PC-3 (cell line): ENCODE results near the gene PPARGC1A. TPM values are rescaled to one million over a fixed set of nuclear protein-coding genes. Genes with fewer than 3 reads are reported as not detected.

Source experiments
- ATAC-seq: fragments of 200-7000 bp; cut with Tn5 transposase; 2 replicates; pipeline ENCODE4 v1.9.1; 2020; ENCODE audit warnings: mild to moderate bottlenecking, moderate library complexity
- BruUV-seq: library from RNA; stranded (reverse); fragments of 400-500 nt; replicated peaks from 2 replicates; lab custom pipeline; 2021; lab: Mats Ljungman, UMichigan
- CTCF ChIA-PET: fragments of 300-600 bp; sonication (Branson Sonifier 250); formaldehyde crosslinking; loops from one replicate; lab custom pipeline; 2022; ENCODE audit warnings: antibody characterized with exemption; lab: Charles Lee
- POLR2A ChIA-PET: fragments of 300-600 bp; sonication (Branson Sonifier 250); formaldehyde crosslinking; loops from one replicate; lab custom pipeline; 2022; ENCODE audit warnings: antibody characterized with exemption; ENCODE audit not compliant: unreplicated experiment; lab: Charles Lee
- DNase-seq: peaks from one replicate; pipeline ENCODE4 v3.0.0-alpha.2; 2015
- H2AFZ ChIP-seq: fragments of 300-600 bp; sonication (generic); 2 replicates; pipeline ENCODE4 v1.6.0; 2016; ENCODE audit warnings: antibody characterized with exemption, low read length
- H3F3A ChIP-seq: fragments of 300-600 bp; sonication (generic); one replicate; pipeline ENCODE4 v1.6.0; 2017; ENCODE audit warnings: antibody characterized with exemption, low read length, control low read depth, mild to moderate bottlenecking; ENCODE audit not compliant: unreplicated experiment
- H3K27ac ChIP-seq: fragments of 300-600 bp; sonication (generic); 2 replicates; pipeline ENCODE4 v1.5.1; 2016; ENCODE audit warnings: mild to moderate bottlenecking, low read length
- H3K27me3 ChIP-seq: fragments of 300-600 bp; sonication (generic); 2 replicates; pipeline ENCODE4 v1.6.1; 2016; ENCODE audit warnings: low read length, mixed read lengths
- H3K36me3 ChIP-seq: fragments of 300-600 bp; sonication (generic); 2 replicates; pipeline ENCODE4 v1.6.1; 2016; ENCODE audit warnings: low read depth, mixed run types, low read length, mixed read lengths
- H3K4me1 ChIP-seq: fragments of 300-600 bp; sonication (generic); 2 replicates; pipeline ENCODE4 v1.5.1; 2016; ENCODE audit warnings: low read length; ENCODE audit not compliant: insufficient read depth
- H3K4me2 ChIP-seq: fragments of 300-600 bp; sonication (generic); 2 replicates; pipeline ENCODE4 v1.6.0; 2016; ENCODE audit warnings: low read length
- H3K4me3 ChIP-seq: fragments of 300-600 bp; sonication (generic); 2 replicates; pipeline ENCODE4 v1.5.1; 2016; ENCODE audit warnings: mild to moderate bottlenecking, low read length, mixed read lengths
- H3K79me2 ChIP-seq: fragments of 300-600 bp; sonication (generic); 2 replicates; pipeline ENCODE4 v1.6.1; 2017; ENCODE audit warnings: low read length, mixed read lengths
- H3K9ac ChIP-seq: fragments of 300-600 bp; sonication (generic); 2 replicates; pipeline ENCODE4 v1.6.0; 2016; ENCODE audit warnings: mild to moderate bottlenecking, low read length
- H3K9me2 ChIP-seq: fragments of 300-600 bp; sonication (generic); replicated peaks from 2 replicates; pipeline ENCODE4 v1.6.1; 2016; ENCODE audit warnings: mixed run types, low read length, mixed read lengths
- H3K9me3 ChIP-seq: fragments of 300-600 bp; sonication (generic); 2 replicates; pipeline ENCODE4 v1.6.1; 2016; ENCODE audit warnings: low read length, mixed read lengths
- H4K20me1 ChIP-seq: fragments of 300-600 bp; sonication (generic); 2 replicates; pipeline ENCODE4 v1.6.1; 2016; ENCODE audit warnings: low read length, mixed read lengths
- CTCF ChIP-seq: fragments of 300-600 bp; sonication (generic); conservative IDR thresholded peaks from 2 replicates; pipeline ENCODE4 v1.5.1; 2017; ENCODE audit warnings: antibody characterized with exemption, low read depth, mild to moderate bottlenecking, low read length
- EZH2 ChIP-seq: fragments of 300-600 bp; sonication (generic); IDR thresholded peaks from one replicate; pipeline ENCODE4 v1.6.1; 2017; ENCODE audit warnings: antibody characterized with exemption, mild to moderate bottlenecking, low read length; ENCODE audit not compliant: unreplicated experiment
- EZH2phosphoT487 ChIP-seq: fragments of 300-600 bp; sonication (generic); IDR thresholded peaks from 2 replicates; pipeline ENCODE4 v1.6.1; 2018; ENCODE audit warnings: mild to moderate bottlenecking, antibody characterized with exemption, low read length, borderline replicate concordance
- intact Hi-C: fragments of 100-400 bp; cut with micrococcal nuclease; formaldehyde crosslinking; loops from 2 replicates; pipeline ENCODE4 v1.9.0; 2023
- total RNA-seq: library from RNA; depleted of rRNA; stranded (reverse); fragments of >200 nt; gene quantifications from 2 replicates; pipeline ENCODE4 v1.2.3, GENCODE V29; 2014

Gene PPARGC1A
- total RNA-seq, 1 experiment from 2014 or later = not detected

- intact Hi-C loops = no loop called here
- POLR2A ChIA-PET = no interaction called here
- BruUV-seq = no TSS peak
Observed at GRCh38 chr4:23932901-23933308, 43.1 kb upstream of the PPARGC1A start.

GRCh38 chr4:23932186-23932585 lies 42.3 kb upstream of the PPARGC1A start:
- POLR2A ChIA-PET = no interaction called here
- intact Hi-C loops = no loop called here
- Histone ChIP-seq H3K79me2 (no peaks in the 10 kb centered on the region), H3K27me3 (no peaks in the 10 kb centered on the region), H2AFZ (no peak overlapping the region), H3K4me2 (no peak overlapping the region), H4K20me1 (no peaks in the 10 kb centered on the region), H3K36me3 (no peaks in the 10 kb centered on the region), H3K4me1 (no peaks in the 10 kb centered on the region), H3F3A (no peaks in the 10 kb centered on the region), H3K9ac (no peak overlapping the region), H3K27ac (no peak overlapping the region), H3K9me2 (no peaks in the 10 kb centered on the region), H3K4me3 (no peak overlapping the region), H3K9me3 (no peaks in the 10 kb centered on the region)
- ATAC-seq (no peak), DNase-seq (no peak)
- no peak for TF ChIP-seq EZH2
- CTCF ChIA-PET = no interaction called here
- BruUV-seq = no TSS peak

More at GRCh38 chr4:23932901-23933308, 43.1 kb upstream of the PPARGC1A start:
- H3K4me1 ChIP-seq = no peaks in the 10 kb centered on the region
- H3K4me3 ChIP-seq = no peak overlapping the region
- no peaks in the 10 kb centered on the region for H3K9me2 ChIP-seq
- H3K4me2 ChIP-seq = no peak overlapping the region
- no peaks in the 10 kb centered on the region for H3K9me3 ChIP-seq
- no peaks in the 10 kb centered on the region for H3F3A ChIP-seq
- H3K79me2 ChIP-seq = no peaks in the 10 kb centered on the region
- no peaks in the 10 kb centered on the region for H3K36me3 ChIP-seq
- CTCF ChIA-PET = no interaction called here
- DNase-seq = no peak
- no peak for TF ChIP-seq CTCF
- no peak for TF ChIP-seq EZH2
- TF ChIP-seq EZH2phosphoT487 = no peak
- no peaks in the 10 kb centered on the region for H4K20me1 ChIP-seq
- H2AFZ ChIP-seq = no peak overlapping the region
- no peak overlapping the region for H3K9ac ChIP-seq
- no peak overlapping the region for H3K27ac ChIP-seq
- no peaks in the 10 kb centered on the region for H3K27me3 ChIP-seq
- ATAC-seq = no peak

DNA sequence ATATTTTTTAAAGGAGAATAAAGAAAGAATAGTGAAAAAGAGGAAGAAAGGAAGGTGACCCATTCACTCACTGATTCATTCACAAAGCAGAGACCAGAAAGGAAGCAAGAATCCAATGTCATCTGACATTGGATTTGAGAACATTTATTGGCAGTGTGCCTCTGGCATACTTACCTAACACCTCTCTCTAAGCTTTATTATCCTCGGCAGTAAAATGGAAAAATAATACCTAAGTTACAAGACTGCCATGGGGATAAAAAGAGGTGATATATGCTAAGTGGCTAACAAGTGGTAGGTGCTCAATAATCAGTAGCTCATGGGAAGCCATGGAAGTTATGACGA lies 41.6 kb upstream of the PPARGC1A start:
- no peaks in the 10 kb centered on the region for H3K27me3 ChIP-seq
- ATAC-seq (no peak), DNase-seq (no peak)
- ChIA-PET CTCF (no interaction called here), POLR2A (no interaction called here)
- intact Hi-C loops = no loop called here
- H3K4me2 ChIP-seq = no peak overlapping the region
- no peaks in the 10 kb centered on the region for H3K36me3 ChIP-seq
- H3K4me3 ChIP-seq = no peak overlapping the region
- no peaks in the 10 kb centered on the region for H4K20me1 ChIP-seq
- no peaks in the 10 kb centered on the region for H3F3A ChIP-seq
- H3K9me2 ChIP-seq = no peaks in the 10 kb centered on the region
- H3K4me1 ChIP-seq = no peaks in the 10 kb centered on the region
- no peak overlapping the region for H3K27ac ChIP-seq
- TF ChIP-seq EZH2phosphoT487 (no peak), EZH2 (no peak), CTCF (no peak)
- H3K9me3 ChIP-seq = no peaks in the 10 kb centered on the region
- H2AFZ ChIP-seq = no peak overlapping the region
- no peaks in the 10 kb centered on the region for H3K79me2 ChIP-seq
- BruUV-seq = no TSS peak
- H3K9ac ChIP-seq = no peak overlapping the region
